ENCODE measurements around the gene ODC1.

DNA sequence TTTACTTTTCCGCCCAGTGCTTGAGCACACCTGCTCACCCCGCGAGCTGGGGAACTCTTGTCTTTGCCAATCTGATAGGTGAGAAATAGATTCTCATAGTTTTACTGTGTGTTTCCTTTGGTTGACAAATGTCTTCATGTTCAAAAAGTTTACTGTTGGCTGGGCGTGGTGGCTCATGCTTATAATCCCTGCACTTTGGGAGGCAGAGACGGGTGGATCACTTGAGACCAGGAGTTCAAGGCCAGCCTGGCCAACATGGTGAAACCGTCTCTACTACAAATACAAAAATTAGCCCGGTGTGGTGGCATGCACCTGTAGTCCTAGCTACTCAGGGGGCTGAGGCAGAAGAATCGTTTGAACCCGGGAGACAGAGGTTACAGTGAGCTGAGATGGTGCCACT is 10.3 kb downstream of the ODC1 start:
- TF ChIP-seq, protein P1, sequence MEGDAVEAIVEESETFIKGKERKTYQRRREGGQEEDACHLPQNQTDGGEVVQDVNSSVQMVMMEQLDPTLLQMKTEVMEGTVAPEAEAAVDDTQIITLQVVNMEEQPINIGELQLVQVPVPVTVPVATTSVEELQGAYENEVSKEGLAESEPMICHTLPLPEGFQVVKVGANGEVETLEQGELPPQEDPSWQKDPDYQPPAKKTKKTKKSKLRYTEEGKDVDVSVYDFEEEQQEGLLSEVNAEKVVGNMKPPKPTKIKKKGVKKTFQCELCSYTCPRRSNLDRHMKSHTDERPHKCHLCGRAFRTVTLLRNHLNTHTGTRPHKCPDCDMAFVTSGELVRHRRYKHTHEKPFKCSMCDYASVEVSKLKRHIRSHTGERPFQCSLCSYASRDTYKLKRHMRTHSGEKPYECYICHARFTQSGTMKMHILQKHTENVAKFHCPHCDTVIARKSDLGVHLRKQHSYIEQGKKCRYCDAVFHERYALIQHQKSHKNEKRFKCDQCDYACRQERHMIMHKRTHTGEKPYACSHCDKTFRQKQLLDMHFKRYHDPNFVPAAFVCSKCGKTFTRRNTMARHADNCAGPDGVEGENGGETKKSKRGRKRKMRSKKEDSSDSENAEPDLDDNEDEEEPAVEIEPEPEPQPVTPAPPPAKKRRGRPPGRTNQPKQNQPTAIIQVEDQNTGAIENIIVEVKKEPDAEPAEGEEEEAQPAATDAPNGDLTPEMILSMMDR (IDR thresholded peaks at IDR 0.05; ENCODE audit: insufficient read depth, low read depth, low read length): no peak
- no peak for TF ChIP-seq EZH2 (IDR thresholded peaks at IDR 0.05; ENCODE audit: insufficient read depth, low read length)

Data from astrocyte (in vitro differentiated cells and primary cell).